T-cell (primary cell): ENCODE measurements around the gene ITPR1. TPM values are rescaled to one million over a fixed set of nuclear protein-coding genes. Genes with fewer than 3 reads are reported as not detected.

ENCODE experiments used
- ATAC-seq, 4 experiments: fragments of 200-7000 bp in 3 of 4; fragments of 150-1000 bp in 1 of 4; cut with Tn5 transposase; replicated peaks in 1 of 4; 1 replicate in 3 of 4; 2 replicates in 1 of 4; pipeline ENCODE4 v1.10.0; 2021; ENCODE audit warnings: moderate library complexity in 3 of 4, mild to moderate bottlenecking in 2 of 4, moderate number of reproducible peaks in 1 of 4
- CTCF ChIA-PET, 2 donors: fragments of 300-600 bp; sonication (Branson Sonifier 250); formaldehyde crosslinking; loops; one replicate each; lab custom pipeline; 2022; ENCODE audit warnings: antibody characterized with exemption in 2 of 2; lab: Charles Lee
- POLR2A ChIA-PET, 2 donors: fragments of 300-600 bp; sonication (Branson Sonifier 250); formaldehyde crosslinking; loops; one replicate each; lab custom pipeline; 2022; ENCODE audit warnings: antibody characterized with exemption in 2 of 2; lab: Charles Lee
- DNase-seq, 35 experiments: peaks; one replicate each; pipeline versions ENCODE4 v3.0.0 to v3.0.0-alpha.2; 2013 to 2023
- H3K27ac ChIP-seq: one replicate; pipeline ENCODE4 v1.5.1; 2013; ENCODE audit warnings: low read length
- H3K27me3 ChIP-seq, 2 experiments: replicated peaks in 1 of 2; 1 replicate in 1 of 2; 2 replicates in 1 of 2; pipeline versions ENCODE4 v1.6.1 to v1.7.0; 2013; ENCODE audit warnings: low read length in 1 of 2, mixed read lengths in 1 of 2; ENCODE audit not compliant: control insufficient read depth in 2 of 2, insufficient read depth in 2 of 2; ENCODE audit errors: extremely low read depth in 1 of 2
- H3K36me3 ChIP-seq, 2 donors: 1 replicate in 1 of 2; 2 replicates in 1 of 2; pipeline versions ENCODE4 v1.6.1 to v1.7.0; 2013; ENCODE audit warnings: low read length in 1 of 2; ENCODE audit not compliant: control insufficient read depth in 2 of 2, insufficient read depth in 1 of 2; ENCODE audit errors: extremely low read depth in 1 of 2
- H3K4me1 ChIP-seq, 2 experiments: 1 replicate in 1 of 2; 2 replicates in 1 of 2; pipeline versions ENCODE4 v1.6.1 to v1.7.0; 2013; ENCODE audit warnings: low read length in 2 of 2, mixed read lengths in 1 of 2; ENCODE audit not compliant: insufficient read depth in 2 of 2, control insufficient read depth in 1 of 2; ENCODE audit errors: extremely low read depth in 1 of 2
- H3K4me3 ChIP-seq, 2 donors: 1 replicate in 1 of 2; 2 replicates in 1 of 2; pipeline versions ENCODE4 v1.5.1 to v1.7.0; 2013; ENCODE audit warnings: mild to moderate bottlenecking in 2 of 2, low read length in 1 of 2, moderate library complexity in 1 of 2; ENCODE audit not compliant: control insufficient read depth in 1 of 2; ENCODE audit errors: extremely low read depth in 1 of 2
- H3K9me3 ChIP-seq: 2 replicates; pipeline ENCODE4 v1.7.0; 2013
- H3K27ac Mint-ChIP-seq, 2 donors: one replicate each; pipeline ENCODE4 v1.8.0; 2020 to 2021; ENCODE audit warnings: mild to moderate bottlenecking in 2 of 2, mixed read lengths in 2 of 2
- H3K27me3 Mint-ChIP-seq, 2 donors: one replicate each; pipeline ENCODE4 v1.8.0; 2021 to 2022; ENCODE audit warnings: mixed read lengths in 2 of 2
- H3K36me3 Mint-ChIP-seq: one replicate; pipeline ENCODE4 v1.8.0; 2021; ENCODE audit warnings: mixed read lengths
- H3K4me1 Mint-ChIP-seq, 3 donors: one replicate each; pipeline ENCODE4 v1.8.0; 2020 to 2022; ENCODE audit warnings: mixed read lengths in 3 of 3, mild to moderate bottlenecking in 1 of 3
- H3K4me3 Mint-ChIP-seq, 3 donors: one replicate each; pipeline ENCODE4 v1.8.0; 2020 to 2022; ENCODE audit warnings: mild to moderate bottlenecking in 3 of 3, mixed read lengths in 3 of 3, moderate library complexity in 3 of 3
- H3K9me3 Mint-ChIP-seq, 3 donors: one replicate each; pipeline ENCODE4 v1.8.0; 2020 to 2022; ENCODE audit warnings: mixed read lengths in 3 of 3
- WGBS: methylation state at CpG from one replicate; pipeline ENCODE4 v1.1.5; 2013; ENCODE audit warnings: missing lambda C conversion rate; ENCODE audit not compliant: insufficient coverage; 5-methylcytosine and 5-hydroxymethylcytosine counted together
- total RNA-seq, 35 experiments: library from RNA in 6 of 35; stranded (reverse) in 6 of 35; fragments of 120-200 nt in 1 of 35; gene quantifications; one replicate each; pipeline versions ENCODE4 v1.2.1 to v1.2.4 and lab custom pipeline; 2013 to 2026

ITPR1 gene
- total RNA-seq, 5 donors from 2014 or later (not counting 1 experiment from before 2014, with no cell fraction given): 53.8 to 105 (median 73.1) TPM

GRCh38 chr3:4717363-4717740 lies 224.2 kb downstream of the ITPR1 start:
- no peaks in the 10 kb centered on the region for H3K9me3 Mint-ChIP-seq
- H3K27me3 Mint-ChIP-seq: no peaks in the 10 kb centered on the region
- no peak overlapping the region for H3K4me3 ChIP-seq
- peaks cover 38% of the 10 kb centered on the region for H3K36me3 Mint-ChIP-seq
- H3K4me1 ChIP-seq: no peaks in the 10 kb centered on the region
- H3K9me3 ChIP-seq: no peaks in the 10 kb centered on the region
- H3K27ac ChIP-seq: no peak overlapping the region
- DNase-seq: no peak
- H3K27me3 ChIP-seq: no peaks in the 10 kb centered on the region
- ChIA-PET POLR2A (no interaction called here), CTCF (interaction anchor here in 1 of 2 donors (0.6 to 0.9 kb wide), 2 partner anchors 313 to 340 kb away, joined by 6 to 8 read pairs; no protein-coding TSS in a partner anchor)
- H3K4me3 Mint-ChIP-seq: no peak overlapping the region
- peaks cover 5 to 52% of the 10 kb centered on the region in 2 donors for H3K36me3 ChIP-seq
- no peak overlapping the region for H3K27ac Mint-ChIP-seq
- ATAC-seq: no peak
- H3K4me1 Mint-ChIP-seq: peaks cover 5 to 15% (median 11%) of the 10 kb centered on the region in 3 donors
- WGBS: 100% methylated on average over 1 of the region's 5 CpGs

- ChIA-PET CTCF (interaction anchor here in 1 of 2 donors (0.6 kb wide), 1 partner anchor 304 kb away, joined by 3 read pairs; no protein-coding TSS in a partner anchor), POLR2A (no interaction called here)
- no peak for DNase-seq
- H3K27ac ChIP-seq: no peak overlapping the region
- H3K4me3 Mint-ChIP-seq: no peak overlapping the region
- WGBS: 100% methylated on average over 1 of the region's 4 CpGs
- H3K36me3 Mint-ChIP-seq: peaks cover 32% of the 10 kb centered on the region
- H3K27ac Mint-ChIP-seq: no peak overlapping the region
- H3K4me3 ChIP-seq: no peak overlapping the region
- H3K9me3 ChIP-seq: no peaks in the 10 kb centered on the region
- no peak for ATAC-seq
- no peaks in the 10 kb centered on the region for H3K9me3 Mint-ChIP-seq
- H3K27me3 ChIP-seq: no peaks in the 10 kb centered on the region
- H3K36me3 ChIP-seq: peaks cover 5 to 44% of the 10 kb centered on the region in 2 donors
- peaks cover 10 to 15% (median 11%) of the 10 kb centered on the region in 3 donors for H3K4me1 Mint-ChIP-seq
- H3K4me1 ChIP-seq: no peaks in the 10 kb centered on the region
- no peaks in the 10 kb centered on the region for H3K27me3 Mint-ChIP-seq
Measured at GRCh38 chr3:4718179-4718736, 225.1 kb downstream of the ITPR1 start.

- CTCF ChIA-PET: no interaction called here
- no peak for ATAC-seq
- no peak overlapping the region for H3K27ac Mint-ChIP-seq
Measured at GRCh38 chr3:4719046-4719501, 225.9 kb downstream of the ITPR1 start.

GRCh38 chr3:4720316-4721075 lies 227.3 kb downstream of the ITPR1 start:
- H3K4me1 ChIP-seq: no peaks in the 10 kb centered on the region
- POLR2A ChIA-PET: interaction anchor here in 1 of 2 donors (0.6 kb wide), 1 partner anchor 67 kb away, joined by 3 read pairs; no protein-coding TSS in a partner anchor
- H3K27me3 ChIP-seq: no peaks in the 10 kb centered on the region
- 88% methylated on average over 8 of the region's 12 CpGs for WGBS
- no peak overlapping the region for H3K27ac ChIP-seq
- no peaks in the 10 kb centered on the region for H3K9me3 ChIP-seq
- DNase-seq (peak in 2 of 35 experiments; percentile 18 to 55), ATAC-seq (peak; percentile 33 to 69 (median 52))
- H3K4me3 Mint-ChIP-seq: no peak overlapping the region
- no peaks in the 10 kb centered on the region for H3K27me3 Mint-ChIP-seq
- CTCF ChIA-PET: interaction anchor here (0.6 to 2.8 kb wide), 18 partner anchors 9 to 576 kb away, joined by 3 to 19 read pairs (median 4); no protein-coding TSS in a partner anchor
- H3K36me3 ChIP-seq: peaks cover 0 to 32% of the 10 kb centered on the region in 2 donors
- H3K27ac Mint-ChIP-seq: peak overlapping the region in 1 of 2 donors; percentile 44
- no peaks in the 10 kb centered on the region for H3K9me3 Mint-ChIP-seq
- peaks cover 30% of the 10 kb centered on the region for H3K36me3 Mint-ChIP-seq
- no peak overlapping the region for H3K4me3 ChIP-seq
- H3K4me1 Mint-ChIP-seq: peaks cover 10 to 15% (median 11%) of the 10 kb centered on the region in 3 donors

More at GRCh38 chr3:4719046-4719501, 225.9 kb downstream of the ITPR1 start:
- POLR2A ChIA-PET: no interaction called here
- H3K4me1 ChIP-seq: no peaks in the 10 kb centered on the region
- H3K9me3 Mint-ChIP-seq: no peaks in the 10 kb centered on the region
- H3K36me3 Mint-ChIP-seq: peaks cover 29% of the 10 kb centered on the region
- no peak for DNase-seq
- H3K9me3 ChIP-seq: no peaks in the 10 kb centered on the region
- H3K27ac ChIP-seq: no peak overlapping the region
- H3K4me3 ChIP-seq: no peak overlapping the region
- H3K4me1 Mint-ChIP-seq: peaks cover 10 to 15% (median 11%) of the 10 kb centered on the region in 3 donors
- WGBS: 95% methylated on average over 8 of the region's 8 CpGs
- no peaks in the 10 kb centered on the region for H3K27me3 ChIP-seq
- H3K36me3 ChIP-seq: peaks cover 3 to 38% of the 10 kb centered on the region in 2 donors
- H3K4me3 Mint-ChIP-seq: no peak overlapping the region
- H3K27me3 Mint-ChIP-seq: no peaks in the 10 kb centered on the region

GRCh38 chr3:4721511-4721911 lies 228.4 kb downstream of the ITPR1 start:
- Mint-ChIP-seq H3K9me3 (no peaks in the 10 kb centered on the region), H3K36me3 (peaks cover 35% of the 10 kb centered on the region), H3K27ac (peak overlapping the region in 1 of 2 donors; percentile 53), H3K4me1 (peaks cover 10 to 15% (median 11%) of the 10 kb centered on the region in 3 donors), H3K4me3 (no peak overlapping the region), H3K27me3 (no peaks in the 10 kb centered on the region)
- H3K9me3 ChIP-seq: no peaks in the 10 kb centered on the region
- DNase-seq (no peak), ATAC-seq (no peak)
- CTCF ChIA-PET: interaction anchor here (0.6 to 2.8 kb wide), 14 partner anchors 10 to 388 kb away, joined by 3 to 19 read pairs (median 4); partner anchors contain the start of gene SUMF1 (in 1 of the 2)
- no peak overlapping the region for H3K4me3 ChIP-seq
- peaks cover 0 to 31% of the 10 kb centered on the region in 2 donors for H3K36me3 ChIP-seq
- no peaks in the 10 kb centered on the region for H3K4me1 ChIP-seq
- H3K27me3 ChIP-seq: no peaks in the 10 kb centered on the region
- H3K27ac ChIP-seq: no peak overlapping the region
- POLR2A ChIA-PET: interaction anchor here in 1 of 2 donors (0.6 kb wide), 1 partner anchor 66 kb away, joined by 3 read pairs; no protein-coding TSS in a partner anchor
- 97% methylated on average over 8 of the region's 9 CpGs for WGBS

- Mint-ChIP-seq H3K4me1 (peaks cover 10 to 15% (median 11%) of the 10 kb centered on the region in 3 donors), H3K27me3 (no peaks in the 10 kb centered on the region), H3K4me3 (no peak overlapping the region), H3K9me3 (no peaks in the 10 kb centered on the region), H3K27ac (peak overlapping the region in 1 of 2 donors; percentile 29), H3K36me3 (peaks cover 35% of the 10 kb centered on the region)
- ATAC-seq (peak; percentile 50 to 74 (median 66)), DNase-seq (peak in 1 of 35 experiments; percentile 47)
- Histone ChIP-seq H3K4me3 (no peak overlapping the region), H3K36me3 (peaks cover 0 to 26% of the 10 kb centered on the region in 2 donors), H3K27ac (no peak overlapping the region), H3K9me3 (no peaks in the 10 kb centered on the region), H3K27me3 (no peaks in the 10 kb centered on the region), H3K4me1 (no peaks in the 10 kb centered on the region)
- ChIA-PET CTCF (interaction anchor here in 1 of 2 donors (1.0 to 2.8 kb wide), 3 partner anchors 11 to 337 kb away, joined by 4 to 19 read pairs (median 14); no protein-coding TSS in a partner anchor), POLR2A (no interaction called here)
- 33% methylated on average over 3 of the region's 6 CpGs for WGBS
Measured at GRCh38 chr3:4722103-4722502, 229.0 kb downstream of the ITPR1 start.
